SK-N-MC (cell line): ENCODE data around the gene MRM1.
"Not testable (repeated sequence)": the region's sequence is repeated elsewhere in the genome, so short reads cannot be mapped to it uniquely, and the experiment has no call there.

Experiments
- DNase-seq: peaks from one replicate; pipeline ENCODE4 v3.0.0-alpha.2; 2011; ENCODE audit warnings: low read depth, low spot score
- H3K27ac ChIP-seq: fragments of 200-600 bp; sonication (generic); 2 replicates; pipeline ENCODE4 v1.5.1; 2016; ENCODE audit warnings: mixed run types
- H3K36me3 ChIP-seq: fragments of 200-600 bp; sonication (generic); 2 replicates; pipeline ENCODE4 v1.6.1; 2017; ENCODE audit warnings: antibody characterized with exemption, low read length, mixed read lengths; ENCODE audit not compliant: insufficient read depth
- H3K4me3 ChIP-seq: fragments of 200-600 bp; sonication (generic); 2 replicates; pipeline ENCODE4 v1.5.1; 2016
- H3K9ac ChIP-seq: fragments of 200-600 bp; sonication (generic); 2 replicates; pipeline ENCODE4 v1.8.0; 2017; ENCODE audit warnings: mixed run types, mixed read lengths; ENCODE audit not compliant: insufficient read length
- H3K9me3 ChIP-seq: fragments of 200-600 bp; sonication (generic); 2 replicates; pipeline ENCODE4 v1.6.1; 2017; ENCODE audit warnings: low read depth, mild to moderate bottlenecking, antibody characterized with exemption, low read length, moderate library complexity, mixed read lengths
- EZH2 ChIP-seq: fragments of 200-600 bp; sonication (generic); IDR thresholded peaks from one replicate; pipeline ENCODE4 v1.6.1; 2017; ENCODE audit warnings: antibody characterized with exemption
- FOXP2 ChIP-seq: optimal IDR thresholded peaks from 2 replicates; pipeline ENCODE3; 2011; ENCODE audit warnings: mild to moderate bottlenecking, moderate library complexity; ENCODE audit not compliant: insufficient read depth; ENCODE audit errors: extremely low read length, control extremely low read depth
- POLR2AphosphoS5 ChIP-seq: IDR thresholded peaks from 2 replicates; pipeline ENCODE4 v1.6.1; 2012; ENCODE audit warnings: mild to moderate bottlenecking, low read depth, low read length, borderline replicate concordance

Gene MRM1

GRCh38 chr17:36598951-36599401 is 2.4 kb upstream of the MRM1 start:
- Histone ChIP-seq H3K27ac (no peak overlapping the region), H3K4me3 (no peak overlapping the region), H3K9me3 (no peaks in the 10 kb centered on the region), H3K9ac (no peak overlapping the region), H3K36me3 (no peaks in the 10 kb centered on the region)
- TF ChIP-seq POLR2AphosphoS5 (no peak), FOXP2 (no peak), EZH2 (no peak)
- no peak for DNase-seq

DNA sequence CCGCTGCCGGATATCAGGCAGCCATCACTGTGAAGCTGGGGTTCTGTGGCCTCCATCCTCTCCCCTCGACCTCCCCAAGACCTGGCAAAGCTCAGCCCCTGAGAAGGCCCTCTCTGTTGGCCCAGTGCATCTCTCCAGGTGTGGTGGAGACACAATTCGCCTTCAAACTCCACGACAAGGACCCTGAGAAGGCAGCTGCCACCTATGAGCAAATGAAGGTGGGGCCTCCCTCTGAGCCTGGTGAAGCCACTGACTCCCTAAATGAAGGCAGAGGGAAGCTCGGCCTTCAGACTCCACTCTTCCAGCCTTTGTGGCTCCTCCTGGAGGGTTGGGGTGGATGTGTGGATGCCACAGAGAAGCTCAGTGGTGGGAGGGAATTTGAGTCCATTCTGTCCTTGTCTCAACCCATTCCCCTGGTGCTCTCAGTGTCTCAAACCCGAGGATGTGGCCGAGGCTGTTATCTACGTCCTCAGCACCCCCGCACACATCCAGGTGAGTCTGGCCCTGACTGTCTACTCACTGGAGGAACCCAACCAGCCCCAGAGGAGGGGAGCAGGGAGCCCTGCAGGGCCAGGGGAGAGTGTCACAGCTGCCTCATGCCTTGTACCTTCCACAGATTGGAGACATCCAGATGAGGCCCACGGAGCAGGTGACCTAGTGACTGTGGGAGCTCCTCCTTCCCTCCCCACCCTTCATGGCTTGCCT is 1.7 kb upstream of the MRM1 start:
- Histone ChIP-seq H3K9me3 (no peaks in the 10 kb centered on the region), H3K36me3 (no peaks in the 10 kb centered on the region), H3K4me3 (no peak overlapping the region), H3K27ac (no peak overlapping the region), H3K9ac (no peak overlapping the region)
- TF ChIP-seq EZH2 (no peak), POLR2AphosphoS5 (no peak), FOXP2 (no peak)
- DNase-seq: no peak

GRCh38 chr17:36600465-36600864 is 918 bp upstream of the MRM1 start:
- no peak for DNase-seq
- Histone ChIP-seq H3K4me3 (no peak overlapping the region), H3K36me3 (no peaks in the 10 kb centered on the region), H3K27ac (no peak overlapping the region), H3K9me3 (no peaks in the 10 kb centered on the region), H3K9ac (peak overlapping the region; percentile 93)
- TF ChIP-seq POLR2AphosphoS5 (no peak), EZH2 (no peak), FOXP2 (no peak)

- Histone ChIP-seq H3K9ac (peak overlapping the region; percentile 93), H3K4me3 (peak overlapping the region; percentile 98), H3K9me3 (no peaks in the 10 kb centered on the region), H3K27ac (no peak overlapping the region), H3K36me3 (no peaks in the 10 kb centered on the region)
- DNase-seq: no peak
- TF ChIP-seq FOXP2 (no peak), EZH2 (no peak), POLR2AphosphoS5 (no peak)
Observed at GRCh38 chr17:36600936-36601302, 464 bp upstream of the MRM1 start.

DNA sequence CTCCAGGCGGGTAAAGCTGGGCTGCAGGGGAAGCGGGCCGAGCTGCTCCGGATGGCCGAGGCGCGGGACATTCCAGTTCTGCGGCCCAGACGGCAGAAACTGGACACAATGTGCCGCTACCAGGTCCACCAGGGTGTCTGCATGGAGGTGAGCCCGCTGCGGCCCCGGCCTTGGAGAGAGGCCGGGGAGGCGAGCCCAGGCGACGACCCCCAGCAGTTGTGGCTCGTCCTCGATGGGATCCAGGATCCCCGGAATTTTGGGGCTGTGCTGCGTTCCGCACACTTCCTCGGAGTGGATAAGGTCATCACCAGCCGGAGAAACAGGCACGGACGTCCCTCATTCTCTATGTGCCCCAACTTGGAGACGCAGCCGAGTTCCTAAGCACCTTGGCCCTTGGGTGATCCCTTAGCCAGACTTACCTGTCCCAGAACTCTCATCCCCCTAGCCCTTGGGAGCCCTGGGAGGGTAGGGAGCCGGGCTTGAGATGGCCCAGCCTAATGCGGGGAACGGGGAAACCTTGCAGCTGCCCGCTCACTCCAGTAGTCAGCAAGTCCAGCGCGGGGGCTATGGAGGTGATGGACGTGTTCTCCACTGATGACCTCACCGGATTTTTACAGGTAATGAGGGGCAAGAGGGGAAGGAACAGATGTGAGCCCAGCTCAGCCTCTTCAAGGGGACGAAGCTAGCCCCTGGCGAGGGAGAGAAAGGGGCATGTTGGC is 806 bp downstream of the MRM1 start:
- Histone ChIP-seq H3K4me3 (peak overlapping the region; percentile 98), H3K9ac (peak overlapping the region; percentile 93), H3K36me3 (no peaks in the 10 kb centered on the region), H3K27ac (no peak overlapping the region), H3K9me3 (no peaks in the 10 kb centered on the region)
- DNase-seq: no peak
- TF ChIP-seq POLR2AphosphoS5: no peak
- no peak for TF ChIP-seq FOXP2
- TF ChIP-seq EZH2: no peak

DNA sequence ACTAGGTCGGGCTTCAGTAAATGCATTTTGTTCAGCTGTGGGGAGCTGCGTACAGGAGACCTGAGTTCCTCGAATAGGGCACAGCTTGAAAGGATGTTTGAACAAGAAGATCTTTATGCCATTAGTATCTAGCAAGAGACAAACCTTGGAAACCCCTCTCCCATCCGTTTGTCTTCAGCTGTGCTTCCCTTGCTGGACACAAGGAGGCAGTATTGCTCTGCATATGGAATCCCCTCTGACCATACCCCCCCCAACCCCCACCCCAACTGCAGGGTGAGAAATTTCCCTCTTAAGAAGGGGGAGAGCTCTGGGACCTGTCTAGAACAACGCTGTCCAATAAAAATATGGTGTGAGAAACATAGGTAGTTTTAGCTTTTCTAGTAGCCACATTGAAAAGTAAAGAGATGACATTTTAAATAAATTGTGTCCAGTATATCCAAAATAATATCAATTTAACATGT is 1.6 kb downstream of the MRM1 start:
- Histone ChIP-seq H3K27ac (no peak overlapping the region), H3K36me3 (no peaks in the 10 kb centered on the region), H3K9ac (peak overlapping the region; percentile 93), H3K4me3 (peak overlapping the region; percentile 98), H3K9me3 (no peaks in the 10 kb centered on the region)
- TF ChIP-seq EZH2 (no peak), FOXP2 (no peak), POLR2AphosphoS5 (no peak)
- DNase-seq: peak; percentile 47

DNA sequence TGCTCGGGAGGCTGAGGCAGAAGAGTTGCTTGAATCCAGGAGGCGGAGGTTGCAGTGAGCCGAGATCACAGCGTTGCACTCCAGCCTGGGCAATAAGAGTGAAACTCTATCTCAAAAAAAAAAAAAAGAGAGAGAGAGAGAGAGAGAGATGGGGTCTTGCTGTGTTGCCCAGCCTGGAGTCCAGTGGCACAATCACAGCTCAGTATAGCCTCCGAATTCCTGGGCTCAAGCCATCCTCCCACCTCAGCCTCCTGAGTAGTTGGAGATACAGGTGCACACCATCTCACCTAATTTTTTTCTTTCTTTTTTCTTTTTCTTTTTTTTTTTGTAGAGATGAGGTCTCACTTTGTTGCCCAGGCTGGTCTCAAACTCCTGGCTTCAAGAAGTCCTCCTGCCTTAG is 3.6 kb downstream of the MRM1 start:
- not testable (repeated sequence) for H3K4me3 ChIP-seq, H3K36me3 ChIP-seq, DNase-seq

DNA sequence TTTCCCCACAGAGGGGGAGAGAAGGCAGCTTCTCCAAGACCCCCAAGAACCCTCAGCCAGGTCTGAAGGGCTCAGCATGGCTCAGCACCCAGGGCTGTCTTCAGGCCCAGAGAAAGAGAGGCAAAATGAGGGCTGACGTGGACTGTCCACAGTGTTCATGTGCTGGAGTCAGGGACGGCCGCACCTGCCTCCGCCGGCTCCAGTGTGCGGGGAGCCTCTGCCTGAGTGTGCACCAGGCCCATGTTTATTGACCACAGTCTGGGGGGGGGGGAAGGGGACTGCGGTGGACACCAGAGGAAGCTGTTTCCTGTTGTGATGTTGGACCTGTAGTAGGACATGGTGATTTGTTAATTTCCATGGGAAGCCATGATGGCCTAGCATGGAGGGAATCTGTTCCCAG is 6.9 kb downstream of the MRM1 start:
- Histone ChIP-seq H3K27ac (no peak overlapping the region), H3K4me3 (no peak overlapping the region), H3K9ac (no peak overlapping the region), H3K36me3 (no peaks in the 10 kb centered on the region), H3K9me3 (no peaks in the 10 kb centered on the region)
- DNase-seq: no peak
- no peak for TF ChIP-seq POLR2AphosphoS5
- TF ChIP-seq FOXP2: no peak
- no peak for TF ChIP-seq EZH2

More for the DNA sequence above, 3.6 kb downstream of the MRM1 start:
- not testable (repeated sequence) for H3K9ac ChIP-seq, H3K27ac ChIP-seq, H3K9me3 ChIP-seq
